K562 (cell line): ENCODE measurements around the gene SOCS3. TPM values are rescaled to one million over a fixed set of nuclear protein-coding genes. Genes with fewer than 3 reads are reported as not detected.

ENCODE experiments used
- CBFB ChIP-seq: sonication (generic); formaldehyde crosslinking; IDR thresholded peaks from 2 replicates; pipeline ENCODE4 v1.4.0; 2020; ENCODE audit warnings: mild to moderate bottlenecking, missing genetic modification reagents
- ELF1 ChIP-seq: fragments of 200-800 bp; sonication (Bioruptor generic); IDR thresholded peaks from 2 replicates; pipeline ENCODE4 v1.6.1; 2016; ENCODE audit warnings: missing genetic modification characterization, missing compliant biosample characterization
- ILF3 ChIP-seq: fragments of 450-650 bp; IDR thresholded peaks from 2 replicates; pipeline ENCODE4 v1.6.1; 2018; ENCODE audit warnings: antibody characterized with exemption, mild to moderate bottlenecking, moderate library complexity, borderline replicate concordance
- JUN ChIP-seq, 2 experiments: sonication (generic) in 1 of 2; formaldehyde crosslinking in 1 of 2; IDR thresholded peaks; 2 replicates each; pipeline versions ENCODE4 v1.6.1 to v1.8.0; 2012 to 2022; ENCODE audit warnings: borderline replicate concordance in 2 of 2, mild to moderate bottlenecking in 2 of 2, improper control_type of control experiment in 1 of 2, low read depth in 1 of 2, low read length in 1 of 2, missing genetic modification reagents in 1 of 2
- NELFE ChIP-seq: IDR thresholded peaks from 2 replicates; pipeline ENCODE4 v1.6.1; 2011; ENCODE audit warnings: mild to moderate bottlenecking; ENCODE audit not compliant: insufficient read depth, insufficient read length
- NR1H2 ChIP-seq: sonication (generic); formaldehyde crosslinking; IDR thresholded peaks from 2 replicates; pipeline ENCODE4 v1.4.0; 2020; ENCODE audit warnings: mild to moderate bottlenecking, missing genetic modification reagents
- RUNX1 ChIP-seq: sonication (generic); IDR thresholded peaks from 2 replicates; pipeline ENCODE4 v1.6.1; 2016; ENCODE audit warnings: antibody characterized with exemption, low read depth
- TARDBP ChIP-seq: fragments of 450-650 bp; IDR thresholded peaks from 2 replicates; pipeline ENCODE4 v1.6.1; 2016
- XRCC5 ChIP-seq: fragments of 200-400 bp; formaldehyde crosslinking; IDR thresholded peaks from 2 replicates; pipeline ENCODE4 v1.6.1; 2017; ENCODE audit warnings: low read depth, mild to moderate bottlenecking, low read length
- ZNF239 ChIP-seq: fragments of 250-450 bp; sonication (Bioruptor Pico); IDR thresholded peaks from 2 replicates; pipeline ENCODE4 v1.4.0; 2020; ENCODE audit warnings: mild to moderate bottlenecking
- polyA plus RNA-seq, 8 experiments: library from polyadenylated mRNA; depleted of rRNA in 4 of 8; stranded (reverse) in 5 of 8; unstranded in 3 of 8; fragments of >200 nt; fragmentation: Nextera tagmentation in 2 of 8; fragmentation: Illumina TruSeq in 1 of 8; extraction: Ambion mirVana in 2 of 8; extraction: Trizol in 1 of 8; gene quantifications; 2 replicates each; pipeline versions ENCODE4 v1.2.1 to v1.2.3, GENCODE V29; 2011 to 2014; ENCODE audit warnings: inconsistent platforms in 1 of 8, missing spikeins in 1 of 8
- total RNA-seq, 7 experiments: library from RNA; depleted of rRNA in 6 of 7; stranded (reverse); fragments of >200 nt in 6 of 7; fragmentation: Illumina TruSeq in 2 of 7; extraction: Trizol in 2 of 7; gene quantifications; 2 replicates each; pipeline versions ENCODE4 v1.2.1 to v1.2.3, GENCODE V29; 2011 to 2021; ENCODE audit warnings: low replicate concordance in 1 of 7
- TF ChIP-seq, protein P1 (sequence below): fragments of 450-650 bp; IDR thresholded peaks from 2 replicates; pipeline ENCODE4 v1.6.1; 2016; ENCODE audit warnings: missing biosample characterization, missing genetic modification characterization
- TF ChIP-seq, protein P2 (sequence below): IDR thresholded peaks from 2 replicates; pipeline ENCODE4 v1.6.1; 2012; ENCODE audit warnings: low read depth, low read length, improper control_type of control experiment, borderline replicate concordance
- TF ChIP-seq, protein P3 (sequence below): fragments of 450-650 bp; formaldehyde crosslinking; IDR thresholded peaks from 2 replicates; pipeline ENCODE4 v1.4.0; 2022; ENCODE audit warnings: missing genetic modification characterization
- TF ChIP-seq, protein P4 (sequence below): fragments of 250-450 bp; sonication (Bioruptor Pico); IDR thresholded peaks from 2 replicates; pipeline ENCODE4 v1.5.0; 2021
- TF ChIP-seq, protein P5 (sequence below): sonication (generic); formaldehyde crosslinking; IDR thresholded peaks from 2 replicates; pipeline ENCODE4 v1.8.1; 2023; ENCODE audit warnings: mild to moderate bottlenecking, missing genetic modification reagents

SOCS3 gene
- total and polyA plus RNA-seq, 9 of the 15 experiments (the other 6 are each of a cell fraction or from before 2014, with no cell fraction given), result 0.56 to 38.9 (median 13.7) TPM

DNA sequence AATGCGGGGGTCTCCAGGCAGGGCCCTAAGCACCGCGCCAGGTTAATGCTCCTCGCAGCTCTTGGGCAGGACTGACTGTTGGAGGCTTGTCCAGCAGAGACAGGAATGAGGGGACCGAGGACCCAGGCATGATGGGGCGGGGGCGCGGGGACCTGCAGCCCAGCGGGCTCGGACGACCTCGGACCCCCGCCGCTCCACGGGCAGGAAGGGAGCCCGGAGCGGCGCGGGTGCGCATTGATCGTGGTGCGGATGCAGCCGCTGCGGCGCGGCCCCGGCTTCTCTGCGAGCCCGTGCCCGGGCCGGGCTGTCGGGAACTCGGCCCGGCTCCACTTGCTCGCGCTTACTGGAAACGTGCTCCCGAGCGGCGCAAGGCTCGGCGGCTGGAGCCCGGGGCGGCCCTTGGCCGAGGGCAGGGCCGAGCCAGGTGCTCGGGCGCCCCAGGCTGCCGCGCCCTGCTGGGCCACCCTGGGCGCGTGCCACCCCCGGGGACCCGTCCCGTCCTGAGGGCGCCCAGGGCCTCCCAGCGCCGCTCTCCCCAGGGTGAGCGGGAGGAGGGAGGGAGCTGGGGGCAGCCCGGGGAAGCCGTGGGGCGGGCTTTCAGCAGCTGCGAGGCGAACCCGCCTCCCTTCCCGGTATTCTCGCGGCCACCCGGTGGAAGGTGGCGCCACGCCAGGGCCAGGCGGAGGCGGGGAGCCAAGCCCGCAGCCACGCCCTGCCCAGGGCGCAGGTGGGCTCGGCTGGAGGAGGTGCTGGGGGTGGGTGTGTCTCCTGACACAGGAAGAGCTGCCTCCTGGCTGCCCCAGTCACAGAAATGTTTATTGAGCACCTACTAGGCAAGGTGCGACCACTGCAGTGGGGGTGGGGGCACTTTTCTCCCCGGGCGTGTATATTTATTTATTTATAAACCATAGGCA, 45.9 kb downstream of the SOCS3 start (continued):
- TF ChIP-seq TARDBP (no peak), CBFB (CRISPR knock-in tag) (no peak), ILF3 (no peak), ZNF239 (CRISPR knock-in tag) (no peak), XRCC5 (no peak), JUN (IDR thresholded peaks at IDR 0.05; ENCODE audit: borderline replicate concordance, low read depth, low read length) (no peak), JUN (CRISPR knock-in tag; IDR thresholded peaks at IDR 0.05; ENCODE audit: borderline replicate concordance) (0 out of 2 replicates have a peak, but pooled peaks have one; percentile 61), ELF1 (no peak), NR1H2 (CRISPR knock-in tag) (0 out of 2 replicates have a peak, but pooled peaks have one; percentile 29), NELFE (no peak), RUNX1 (no peak)
- TF ChIP-seq, protein P1, sequence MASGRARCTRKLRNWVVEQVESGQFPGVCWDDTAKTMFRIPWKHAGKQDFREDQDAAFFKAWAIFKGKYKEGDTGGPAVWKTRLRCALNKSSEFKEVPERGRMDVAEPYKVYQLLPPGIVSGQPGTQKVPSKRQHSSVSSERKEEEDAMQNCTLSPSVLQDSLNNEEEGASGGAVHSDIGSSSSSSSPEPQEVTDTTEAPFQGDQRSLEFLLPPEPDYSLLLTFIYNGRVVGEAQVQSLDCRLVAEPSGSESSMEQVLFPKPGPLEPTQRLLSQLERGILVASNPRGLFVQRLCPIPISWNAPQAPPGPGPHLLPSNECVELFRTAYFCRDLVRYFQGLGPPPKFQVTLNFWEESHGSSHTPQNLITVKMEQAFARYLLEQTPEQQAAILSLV (tag), result no peak
- TF ChIP-seq, protein P2, sequence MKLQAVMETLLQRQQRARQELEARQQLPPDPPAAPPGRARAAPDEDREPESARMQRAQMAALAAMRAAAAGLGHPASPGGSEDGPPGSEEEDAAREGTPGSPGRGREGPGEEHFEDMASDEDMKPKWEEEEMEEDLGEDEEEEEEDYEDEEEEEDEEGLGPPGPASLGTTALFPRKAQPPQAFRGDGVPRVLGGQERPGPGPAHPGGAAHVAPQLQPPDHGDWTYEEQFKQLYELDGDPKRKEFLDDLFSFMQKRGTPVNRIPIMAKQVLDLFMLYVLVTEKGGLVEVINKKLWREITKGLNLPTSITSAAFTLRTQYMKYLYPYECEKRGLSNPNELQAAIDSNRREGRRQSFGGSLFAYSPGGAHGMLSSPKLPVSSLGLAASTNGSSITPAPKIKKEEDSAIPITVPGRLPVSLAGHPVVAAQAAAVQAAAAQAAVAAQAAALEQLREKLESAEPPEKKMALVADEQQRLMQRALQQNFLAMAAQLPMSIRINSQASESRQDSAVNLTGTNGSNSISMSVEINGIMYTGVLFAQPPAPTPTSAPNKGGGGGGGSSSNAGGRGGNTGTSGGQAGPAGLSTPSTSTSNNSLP, result no peak
- TF ChIP-seq, protein P3, sequence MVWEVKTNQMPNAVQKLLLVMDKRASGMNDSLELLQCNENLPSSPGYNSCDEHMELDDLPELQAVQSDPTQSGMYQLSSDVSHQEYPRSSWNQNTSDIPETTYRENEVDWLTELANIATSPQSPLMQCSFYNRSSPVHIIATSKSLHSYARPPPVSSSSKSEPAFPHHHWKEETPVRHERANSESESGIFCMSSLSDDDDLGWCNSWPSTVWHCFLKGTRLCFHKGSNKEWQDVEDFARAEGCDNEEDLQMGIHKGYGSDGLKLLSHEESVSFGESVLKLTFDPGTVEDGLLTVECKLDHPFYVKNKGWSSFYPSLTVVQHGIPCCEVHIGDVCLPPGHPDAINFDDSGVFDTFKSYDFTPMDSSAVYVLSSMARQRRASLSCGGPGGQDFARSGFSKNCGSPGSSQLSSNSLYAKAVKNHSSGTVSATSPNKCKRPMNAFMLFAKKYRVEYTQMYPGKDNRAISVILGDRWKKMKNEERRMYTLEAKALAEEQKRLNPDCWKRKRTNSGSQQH (CRISPR knock-in tag), result no peak
- TF ChIP-seq, protein P4, sequence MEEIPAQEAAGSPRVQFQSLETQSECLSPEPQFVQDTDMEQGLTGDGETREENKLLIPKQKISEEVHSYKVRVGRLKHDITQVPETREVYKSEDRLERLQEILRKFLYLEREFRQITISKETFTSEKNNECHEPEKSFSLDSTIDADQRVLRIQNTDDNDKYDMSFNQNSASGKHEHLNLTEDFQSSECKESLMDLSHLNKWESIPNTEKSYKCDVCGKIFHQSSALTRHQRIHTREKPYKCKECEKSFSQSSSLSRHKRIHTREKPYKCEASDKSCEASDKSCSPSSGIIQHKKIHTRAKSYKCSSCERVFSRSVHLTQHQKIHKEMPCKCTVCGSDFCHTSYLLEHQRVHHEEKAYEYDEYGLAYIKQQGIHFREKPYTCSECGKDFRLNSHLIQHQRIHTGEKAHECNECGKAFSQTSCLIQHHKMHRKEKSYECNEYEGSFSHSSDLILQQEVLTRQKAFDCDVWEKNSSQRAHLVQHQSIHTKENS (CRISPR knock-in tag), result no peak
- TF ChIP-seq, protein P5, sequence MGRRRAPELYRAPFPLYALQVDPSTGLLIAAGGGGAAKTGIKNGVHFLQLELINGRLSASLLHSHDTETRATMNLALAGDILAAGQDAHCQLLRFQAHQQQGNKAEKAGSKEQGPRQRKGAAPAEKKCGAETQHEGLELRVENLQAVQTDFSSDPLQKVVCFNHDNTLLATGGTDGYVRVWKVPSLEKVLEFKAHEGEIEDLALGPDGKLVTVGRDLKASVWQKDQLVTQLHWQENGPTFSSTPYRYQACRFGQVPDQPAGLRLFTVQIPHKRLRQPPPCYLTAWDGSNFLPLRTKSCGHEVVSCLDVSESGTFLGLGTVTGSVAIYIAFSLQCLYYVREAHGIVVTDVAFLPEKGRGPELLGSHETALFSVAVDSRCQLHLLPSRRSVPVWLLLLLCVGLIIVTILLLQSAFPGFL (CRISPR knock-in tag), result no peak
